ENCODE results near the gene HIVEP2. TPM values are rescaled to one million over a fixed set of nuclear protein-coding genes. Genes with fewer than 3 reads are reported as not detected.

Gene HIVEP2
- total and polyA plus RNA-seq, 7 donors: 6.2 to 39.7 (median 22.6) TPM

DNA sequence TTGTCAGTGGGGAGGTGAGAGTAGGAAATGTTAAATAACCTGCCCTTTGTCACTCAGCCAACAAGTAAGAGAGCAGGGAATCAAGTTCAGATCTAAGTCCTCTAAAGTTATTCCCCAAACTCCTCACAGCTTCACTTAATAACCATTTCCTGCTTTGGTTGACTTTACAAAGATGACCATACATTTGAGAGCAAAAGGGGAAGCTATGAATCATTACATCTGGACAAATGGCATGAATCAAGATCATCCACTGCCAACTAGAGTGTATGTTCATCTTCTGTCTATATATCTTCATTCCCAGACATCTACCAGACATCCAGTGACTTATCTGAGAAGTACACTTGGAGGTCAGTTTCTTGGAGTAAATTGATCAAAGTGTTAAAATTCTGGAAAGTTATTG lies 15.1 kb upstream of the HIVEP2 start:
- no peaks in the 10 kb centered on the region for H3K36me3 ChIP-seq (ENCODE audit: insufficient read depth in 1 of 2, low read depth in 1 of 2)
- no peak overlapping the region for H3K4me3 ChIP-seq
- no peaks in the 10 kb centered on the region for H3K4me1 ChIP-seq
- no peaks in the 10 kb centered on the region for H3K27me3 ChIP-seq (ENCODE audit: insufficient read depth in 3 of 3, low read length in 2 of 3)
- DNase-seq (no peak), ATAC-seq (no peak)
- intact Hi-C loops (cut with DNase I): no loop called here
- TF ChIP-seq, protein P1, sequence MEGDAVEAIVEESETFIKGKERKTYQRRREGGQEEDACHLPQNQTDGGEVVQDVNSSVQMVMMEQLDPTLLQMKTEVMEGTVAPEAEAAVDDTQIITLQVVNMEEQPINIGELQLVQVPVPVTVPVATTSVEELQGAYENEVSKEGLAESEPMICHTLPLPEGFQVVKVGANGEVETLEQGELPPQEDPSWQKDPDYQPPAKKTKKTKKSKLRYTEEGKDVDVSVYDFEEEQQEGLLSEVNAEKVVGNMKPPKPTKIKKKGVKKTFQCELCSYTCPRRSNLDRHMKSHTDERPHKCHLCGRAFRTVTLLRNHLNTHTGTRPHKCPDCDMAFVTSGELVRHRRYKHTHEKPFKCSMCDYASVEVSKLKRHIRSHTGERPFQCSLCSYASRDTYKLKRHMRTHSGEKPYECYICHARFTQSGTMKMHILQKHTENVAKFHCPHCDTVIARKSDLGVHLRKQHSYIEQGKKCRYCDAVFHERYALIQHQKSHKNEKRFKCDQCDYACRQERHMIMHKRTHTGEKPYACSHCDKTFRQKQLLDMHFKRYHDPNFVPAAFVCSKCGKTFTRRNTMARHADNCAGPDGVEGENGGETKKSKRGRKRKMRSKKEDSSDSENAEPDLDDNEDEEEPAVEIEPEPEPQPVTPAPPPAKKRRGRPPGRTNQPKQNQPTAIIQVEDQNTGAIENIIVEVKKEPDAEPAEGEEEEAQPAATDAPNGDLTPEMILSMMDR (IDR thresholded peaks at IDR 0.05): no peak
- no peaks in the 10 kb centered on the region for H3K9me3 ChIP-seq
- no peak overlapping the region for H3K27ac ChIP-seq

DNA sequence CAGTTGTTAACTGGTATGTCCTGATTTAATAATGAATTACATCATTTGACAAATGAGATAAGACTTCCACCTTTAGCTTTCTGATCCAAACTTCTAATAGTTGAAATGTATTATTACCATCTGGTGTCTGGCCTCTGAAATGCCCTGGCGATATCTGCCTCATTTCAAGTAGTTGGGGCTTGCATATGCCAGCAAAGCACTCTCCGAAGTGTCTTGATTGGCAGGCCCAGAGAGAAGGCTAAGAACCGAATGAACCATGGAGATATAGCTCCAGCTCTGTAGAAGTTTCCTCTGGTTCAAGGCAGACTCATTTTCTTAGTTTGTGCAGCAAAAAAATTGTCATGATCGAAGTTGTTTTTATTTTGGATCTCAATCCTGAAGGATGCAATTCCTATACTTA lies 13.4 kb upstream of the HIVEP2 start:
- 63 to 80% (median 72%) methylated on average over 4 of the region's 4 CpGs for WGBS, 3 donors
- ATAC-seq (no peak), DNase-seq (no peak)
- Histone ChIP-seq H3K9me3 (no peaks in the 10 kb centered on the region), H3K4me3 (no peak overlapping the region), H3K4me1 (no peaks in the 10 kb centered on the region), H3K36me3 (ENCODE audit: insufficient read depth in 1 of 2, low read depth in 1 of 2) (no peaks in the 10 kb centered on the region), H3K27me3 (ENCODE audit: insufficient read depth in 3 of 3, low read length in 2 of 3) (no peaks in the 10 kb centered on the region), H3K27ac (no peak overlapping the region)
- TF ChIP-seq, protein P1 (IDR thresholded peaks at IDR 0.05): no peak
- intact Hi-C loops (cut with DNase I): loop anchor here (10.0 kb wide), 2 partner anchors 66 to 716 kb away; partner anchors contain the start of gene PHACTR2 (in 1 of the 2)

DNA sequence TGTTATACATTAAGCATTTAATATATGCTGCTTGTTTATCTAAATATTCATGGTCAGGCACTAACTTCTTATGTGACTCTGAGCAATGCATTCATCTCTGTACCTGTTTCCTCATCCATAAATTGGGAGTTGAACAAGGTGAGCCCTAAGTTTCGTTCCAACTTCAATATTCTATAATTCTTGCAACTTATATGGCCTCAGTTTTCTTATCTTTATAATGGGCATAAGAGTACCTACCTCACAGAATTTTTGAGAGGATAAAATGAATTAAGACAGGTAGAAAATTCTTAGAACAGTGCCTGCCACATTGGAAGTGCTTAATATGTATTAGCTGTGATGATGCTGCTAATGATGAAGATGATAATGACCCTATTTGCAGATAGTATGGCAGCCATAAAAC lies 11.8 kb upstream of the HIVEP2 start:
- H3K4me3 ChIP-seq: no peak overlapping the region
- H3K9me3 ChIP-seq: no peaks in the 10 kb centered on the region
- 78 to 86% (median 84%) methylated on average over 1 of the region's 1 CpG for WGBS, 3 donors
- ATAC-seq (no peak), DNase-seq (no peak)
- H3K27me3 ChIP-seq (ENCODE audit: insufficient read depth in 3 of 3, low read length in 2 of 3): no peaks in the 10 kb centered on the region
- H3K36me3 ChIP-seq (ENCODE audit: insufficient read depth in 1 of 2, low read depth in 1 of 2): no peaks in the 10 kb centered on the region
- intact Hi-C loops (cut with DNase I): loop anchor here (10.0 kb wide), 2 partner anchors 68 to 718 kb away; partner anchors contain the start of gene PHACTR2 (in 1 of the 2)
- TF ChIP-seq, protein P1 (IDR thresholded peaks at IDR 0.05): no peak
- H3K27ac ChIP-seq: no peak overlapping the region
- no peaks in the 10 kb centered on the region for H3K4me1 ChIP-seq

DNA sequence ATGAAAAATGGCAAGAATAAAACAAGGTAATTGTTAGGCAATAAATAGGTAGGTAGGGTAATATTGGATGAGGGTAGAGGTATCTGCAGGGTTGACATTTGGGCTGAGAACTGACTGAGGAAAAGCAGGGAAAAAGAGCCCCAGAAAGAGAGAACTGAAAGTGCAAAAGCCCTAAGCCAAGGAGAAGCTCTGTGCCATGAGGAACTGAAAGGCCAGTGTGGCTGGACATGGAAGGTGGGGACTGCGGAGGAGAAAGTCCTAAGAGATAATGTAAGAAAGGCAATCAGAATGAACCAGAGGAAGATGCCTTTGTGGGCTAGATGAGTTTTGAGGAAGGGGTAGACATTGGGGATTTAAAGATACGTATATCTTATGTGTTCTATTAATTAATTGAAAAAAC lies 9.9 kb upstream of the HIVEP2 start:
- DNase-seq: no peak
- no peaks in the 10 kb centered on the region for H3K9me3 ChIP-seq
- intact Hi-C loops (cut with DNase I): loop anchor here (5.0 to 10.0 kb wide), 3 partner anchors 70 to 720 kb away; partner anchors contain the start of gene PHACTR2 (in 1 of the 2)
- no peaks in the 10 kb centered on the region for H3K36me3 ChIP-seq (ENCODE audit: insufficient read depth in 1 of 2, low read depth in 1 of 2)
- no peak overlapping the region for H3K4me3 ChIP-seq
- H3K4me1 ChIP-seq: no peaks in the 10 kb centered on the region
- H3K27ac ChIP-seq: no peak overlapping the region
- TF ChIP-seq, protein P1 (IDR thresholded peaks at IDR 0.05): no peak
- no peak for ATAC-seq
- 87 to 94% (median 89%) methylated on average over 2 of the region's 2 CpGs for WGBS, 3 donors
- H3K27me3 ChIP-seq (ENCODE audit: insufficient read depth in 3 of 3, low read length in 2 of 3): no peaks in the 10 kb centered on the region
